K562 (cell line): ENCODE measurements around the gene FOS. TPM values are rescaled to one million over a fixed set of nuclear protein-coding genes. Genes with fewer than 3 reads are reported as not detected.

Experiments
- ASH1L ChIP-seq: fragments of 450-650 bp; IDR thresholded peaks from 2 replicates; pipeline ENCODE4 v1.6.1; 2018; ENCODE audit warnings: borderline replicate concordance, mild to moderate bottlenecking, low read depth; ENCODE audit not compliant: partially characterized antibody
- CREB1 ChIP-seq, 2 experiments: sonication (generic) in 1 of 2; formaldehyde crosslinking in 1 of 2; IDR thresholded peaks; 2 replicates each; pipeline versions ENCODE4 v1.6.1 to v1.8.0; 2012 to 2022; ENCODE audit warnings: inconsistent platforms in 1 of 2, mild to moderate bottlenecking in 1 of 2, missing genetic modification reagents in 1 of 2, moderate library complexity in 1 of 2
- FIP1L1 ChIP-seq: fragments of 200-400 bp; formaldehyde crosslinking; IDR thresholded peaks from 2 replicates; pipeline ENCODE4 v1.6.1; 2018; ENCODE audit warnings: mild to moderate bottlenecking, low read depth, low read length; ENCODE audit not compliant: poor library complexity, severe bottlenecking
- GATAD2A ChIP-seq: fragments of 450-650 bp; IDR thresholded peaks from 2 replicates; pipeline ENCODE4 v1.6.1; 2017
- HES1 ChIP-seq: fragments of 450-650 bp; IDR thresholded peaks from 2 replicates; pipeline ENCODE4 v1.6.1; 2016; ENCODE audit warnings: low read depth, mild to moderate bottlenecking, moderate library complexity
- NCOA2 ChIP-seq, 2 experiments: fragments of 450-650 bp; IDR thresholded peaks; 2 replicates each; pipeline ENCODE4 v1.6.1; 2018; ENCODE audit warnings: mild to moderate bottlenecking in 2 of 2, moderate library complexity in 1 of 2; ENCODE audit not compliant: partially characterized antibody in 2 of 2
- PHB ChIP-seq: fragments of 250-450 bp; sonication (Bioruptor Pico); IDR thresholded peaks from 2 replicates; pipeline ENCODE4 v1.5.0; 2021
- SIN3B ChIP-seq: fragments of 450-650 bp; IDR thresholded peaks from 2 replicates; pipeline ENCODE4 v1.6.1; 2017; ENCODE audit warnings: low read depth, mild to moderate bottlenecking, moderate library complexity
- SLC30A9 ChIP-seq: fragments of 250-450 bp; sonication (Bioruptor Pico); IDR thresholded peaks from 2 replicates; pipeline ENCODE4 v1.8.0; 2022; ENCODE audit warnings: mild to moderate bottlenecking, moderate library complexity
- ZNF277 ChIP-seq: fragments of 250-450 bp; sonication (Bioruptor Pico); IDR thresholded peaks from 2 replicates; pipeline ENCODE4 v1.8.0; 2022; ENCODE audit warnings: inconsistent platforms, mild to moderate bottlenecking, moderate library complexity, borderline replicate concordance
- polyA plus RNA-seq, 8 experiments: library from polyadenylated mRNA; depleted of rRNA in 4 of 8; stranded (reverse) in 5 of 8; unstranded in 3 of 8; fragments of >200 nt; fragmentation: Nextera tagmentation in 2 of 8; fragmentation: Illumina TruSeq in 1 of 8; extraction: Ambion mirVana in 2 of 8; extraction: Trizol in 1 of 8; gene quantifications; 2 replicates each; pipeline versions ENCODE4 v1.2.1 to v1.2.3, GENCODE V29; 2011 to 2014; ENCODE audit warnings: inconsistent platforms in 1 of 8, missing spikeins in 1 of 8
- total RNA-seq, 7 experiments: library from RNA; depleted of rRNA in 6 of 7; stranded (reverse); fragments of >200 nt in 6 of 7; fragmentation: Illumina TruSeq in 2 of 7; extraction: Trizol in 2 of 7; gene quantifications; 2 replicates each; pipeline versions ENCODE4 v1.2.1 to v1.2.3, GENCODE V29; 2011 to 2021; ENCODE audit warnings: low replicate concordance in 1 of 7
- TF ChIP-seq, protein P1 (sequence below): sonication (generic); formaldehyde crosslinking; IDR thresholded peaks from 2 replicates; pipeline ENCODE4 v1.8.1; 2023; ENCODE audit warnings: mild to moderate bottlenecking, missing genetic modification reagents
- TF ChIP-seq, protein P2 (sequence below): fragments of 250-450 bp; sonication (Bioruptor Pico); IDR thresholded peaks from 2 replicates; pipeline ENCODE4 v1.6.1; 2021; ENCODE audit warnings: mild to moderate bottlenecking
- TF ChIP-seq, protein P3 (sequence below): fragments of 450-650 bp; IDR thresholded peaks from 2 replicates; pipeline ENCODE4 v1.6.1; 2016; ENCODE audit warnings: antibody characterized with exemption

FOS gene
- total and polyA plus RNA-seq, 9 of the 15 experiments (the other 6 are each of a cell fraction or from before 2014, with no cell fraction given), result 0.54 to 13.8 (median 8.9) TPM

GRCh38 chr14:75279763-75280290 is 1.2 kb downstream of the FOS start (continued):
- TF ChIP-seq, protein P1, sequence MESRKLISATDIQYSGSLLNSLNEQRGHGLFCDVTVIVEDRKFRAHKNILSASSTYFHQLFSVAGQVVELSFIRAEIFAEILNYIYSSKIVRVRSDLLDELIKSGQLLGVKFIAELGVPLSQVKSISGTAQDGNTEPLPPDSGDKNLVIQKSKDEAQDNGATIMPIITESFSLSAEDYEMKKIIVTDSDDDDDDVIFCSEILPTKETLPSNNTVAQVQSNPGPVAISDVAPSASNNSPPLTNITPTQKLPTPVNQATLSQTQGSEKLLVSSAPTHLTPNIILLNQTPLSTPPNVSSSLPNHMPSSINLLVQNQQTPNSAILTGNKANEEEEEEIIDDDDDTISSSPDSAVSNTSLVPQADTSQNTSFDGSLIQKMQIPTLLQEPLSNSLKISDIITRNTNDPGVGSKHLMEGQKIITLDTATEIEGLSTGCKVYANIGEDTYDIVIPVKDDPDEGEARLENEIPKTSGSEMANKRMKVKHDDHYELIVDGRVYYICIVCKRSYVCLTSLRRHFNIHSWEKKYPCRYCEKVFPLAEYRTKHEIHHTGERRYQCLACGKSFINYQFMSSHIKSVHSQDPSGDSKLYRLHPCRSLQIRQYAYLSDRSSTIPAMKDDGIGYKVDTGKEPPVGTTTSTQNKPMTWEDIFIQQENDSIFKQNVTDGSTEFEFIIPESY (CRISPR knock-in tag), result no peak
- TF ChIP-seq SLC30A9 (CRISPR knock-in tag) (no peak), NCOA2 (IDR thresholded peaks at IDR 0.05; ENCODE audit: partially characterized antibody in 2 of 2) (no peak), PHB (CRISPR knock-in tag) (no peak), ZNF277 (CRISPR knock-in tag) (no peak), GATAD2A (no peak), CREB1 (IDR thresholded peaks at IDR 0.05) (0 out of 2 replicates have a peak, but pooled peaks have one; percentile 2), CREB1 (CRISPR knock-in tag; IDR thresholded peaks at IDR 0.05) (no peak), HES1 (no peak), ASH1L (no peak), SIN3B (no peak), FIP1L1 (peak; percentile 46)
- TF ChIP-seq, protein P2, sequence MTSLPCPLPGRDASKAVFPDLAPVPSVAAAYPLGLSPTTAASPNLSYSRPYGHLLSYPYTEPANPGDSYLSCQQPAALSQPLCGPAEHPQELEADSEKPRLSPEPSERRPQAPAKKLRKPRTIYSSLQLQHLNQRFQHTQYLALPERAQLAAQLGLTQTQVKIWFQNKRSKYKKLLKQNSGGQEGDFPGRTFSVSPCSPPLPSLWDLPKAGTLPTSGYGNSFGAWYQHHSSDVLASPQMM (CRISPR knock-in tag), result no peak
- TF ChIP-seq, protein P3, sequence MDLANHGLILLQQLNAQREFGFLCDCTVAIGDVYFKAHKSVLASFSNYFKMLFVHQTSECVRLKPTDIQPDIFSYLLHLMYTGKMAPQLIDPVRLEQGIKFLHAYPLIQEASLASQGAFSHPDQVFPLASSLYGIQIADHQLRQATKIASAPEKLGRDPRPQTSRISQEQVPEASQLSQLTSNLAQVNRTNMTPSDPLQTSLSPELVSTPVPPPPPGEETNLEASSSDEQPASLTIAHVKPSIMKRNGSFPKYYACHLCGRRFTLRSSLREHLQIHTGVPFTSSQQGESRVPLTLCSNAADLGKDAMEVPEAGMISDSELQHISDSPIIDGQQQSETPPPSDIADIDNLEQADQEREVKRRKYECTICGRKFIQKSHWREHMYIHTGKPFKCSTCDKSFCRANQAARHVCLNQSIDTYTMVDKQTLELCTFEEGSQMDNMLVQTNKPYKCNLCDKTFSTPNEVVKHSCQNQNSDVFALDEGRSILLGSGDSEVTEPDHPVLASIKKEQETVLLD, result no peak
